ENCODE data around the gene BPIFA2. TPM values are rescaled to one million over a fixed set of nuclear protein-coding genes. Genes with fewer than 3 reads are reported as not detected.

BPIFA2 gene
- total RNA-seq, 1 experiment from 2014 or later = not detected

Other genes starting within 250 kb of the BPIFA2 start
- gene SUN5, start 163.7 kb upstream of the BPIFA2 start, total RNA-seq (2014; rRNA removed; shearing (Covaris generic); ENCODE audit: low replicate concordance) = not detected in 2 replicates
- not detected in 2 replicates for gene BPIFB2, start 160.5 kb upstream of the BPIFA2 start, total RNA-seq (2014; rRNA removed; shearing (Covaris generic); ENCODE audit: low replicate concordance)
- not detected in 2 replicates for gene BPIFB6, start 136.5 kb upstream of the BPIFA2 start, total RNA-seq (2014; rRNA removed; shearing (Covaris generic); ENCODE audit: low replicate concordance)
- not detected in 2 replicates for gene BPIFB3, start 114.3 kb upstream of the BPIFA2 start, total RNA-seq (2014; rRNA removed; shearing (Covaris generic); ENCODE audit: low replicate concordance)
- not detected in 2 replicates for gene BPIFB4, start 88.5 kb upstream of the BPIFA2 start, total RNA-seq (2014; rRNA removed; shearing (Covaris generic); ENCODE audit: low replicate concordance)
- gene BPIFA3, start 49.2 kb downstream of the BPIFA2 start, total RNA-seq (2014; rRNA removed; shearing (Covaris generic); ENCODE audit: low replicate concordance) = not detected in 2 replicates
- not detected in 2 replicates for gene BPIFA1, start 67.8 kb downstream of the BPIFA2 start, total RNA-seq (2014; rRNA removed; shearing (Covaris generic); ENCODE audit: low replicate concordance)
- gene BPIFB1, start 115.1 kb downstream of the BPIFA2 start, total RNA-seq (2014; rRNA removed; shearing (Covaris generic); ENCODE audit: low replicate concordance) = not detected in 2 replicates
- 31.0 and 32.3 TPM in 2 replicates for gene CDK5RAP1, start 233.4 kb downstream of the BPIFA2 start, total RNA-seq (2014; rRNA removed; shearing (Covaris generic); ENCODE audit: low replicate concordance)